Measurements from ENCODE around the gene CASTOR1.

Gene CASTOR1

DNA sequence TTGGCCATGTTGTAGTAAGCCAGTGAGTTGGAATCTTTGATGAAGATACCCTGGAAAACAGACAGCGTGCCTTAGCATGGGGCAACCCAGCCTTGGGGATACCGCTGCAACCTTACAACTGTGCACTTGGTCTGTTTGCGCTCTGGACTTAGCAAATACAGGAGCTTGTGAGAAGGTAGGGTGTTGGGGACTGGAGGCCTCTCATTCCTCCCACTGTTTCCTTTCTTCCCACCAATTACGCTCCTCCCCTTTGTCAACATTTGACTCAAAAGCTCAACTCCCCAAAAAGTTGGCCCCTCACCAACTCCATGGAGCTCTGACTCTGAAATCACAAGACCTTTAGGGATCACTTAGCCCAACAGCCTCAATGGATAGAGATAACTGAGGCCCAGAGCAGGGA, 45.3 kb upstream of the CASTOR1 start:
- H3K4me1 ChIP-seq, result no peaks in the 10 kb centered on the region
- no peaks in the 10 kb centered on the region for H3K27me3 ChIP-seq
- TF ChIP-seq, protein P1, sequence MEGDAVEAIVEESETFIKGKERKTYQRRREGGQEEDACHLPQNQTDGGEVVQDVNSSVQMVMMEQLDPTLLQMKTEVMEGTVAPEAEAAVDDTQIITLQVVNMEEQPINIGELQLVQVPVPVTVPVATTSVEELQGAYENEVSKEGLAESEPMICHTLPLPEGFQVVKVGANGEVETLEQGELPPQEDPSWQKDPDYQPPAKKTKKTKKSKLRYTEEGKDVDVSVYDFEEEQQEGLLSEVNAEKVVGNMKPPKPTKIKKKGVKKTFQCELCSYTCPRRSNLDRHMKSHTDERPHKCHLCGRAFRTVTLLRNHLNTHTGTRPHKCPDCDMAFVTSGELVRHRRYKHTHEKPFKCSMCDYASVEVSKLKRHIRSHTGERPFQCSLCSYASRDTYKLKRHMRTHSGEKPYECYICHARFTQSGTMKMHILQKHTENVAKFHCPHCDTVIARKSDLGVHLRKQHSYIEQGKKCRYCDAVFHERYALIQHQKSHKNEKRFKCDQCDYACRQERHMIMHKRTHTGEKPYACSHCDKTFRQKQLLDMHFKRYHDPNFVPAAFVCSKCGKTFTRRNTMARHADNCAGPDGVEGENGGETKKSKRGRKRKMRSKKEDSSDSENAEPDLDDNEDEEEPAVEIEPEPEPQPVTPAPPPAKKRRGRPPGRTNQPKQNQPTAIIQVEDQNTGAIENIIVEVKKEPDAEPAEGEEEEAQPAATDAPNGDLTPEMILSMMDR (IDR thresholded peaks at IDR 0.05; ENCODE audit: low read depth, low read length), result no peak
- peaks cover 82% of the 10 kb centered on the region for H3K36me3 ChIP-seq
- DNase-seq, result no peak
- H3K9me3 ChIP-seq, result no peaks in the 10 kb centered on the region
- H3K4me3 ChIP-seq (ENCODE audit: low read depth, low read length), result no peak overlapping the region

GRCh38 chr22:30333707-30334087, 44.4 kb upstream of the CASTOR1 start:
- Histone ChIP-seq H3K9me3 (no peaks in the 10 kb centered on the region), H3K36me3 (peaks cover 72% of the 10 kb centered on the region)
- DNase-seq, result no peak

DNA sequence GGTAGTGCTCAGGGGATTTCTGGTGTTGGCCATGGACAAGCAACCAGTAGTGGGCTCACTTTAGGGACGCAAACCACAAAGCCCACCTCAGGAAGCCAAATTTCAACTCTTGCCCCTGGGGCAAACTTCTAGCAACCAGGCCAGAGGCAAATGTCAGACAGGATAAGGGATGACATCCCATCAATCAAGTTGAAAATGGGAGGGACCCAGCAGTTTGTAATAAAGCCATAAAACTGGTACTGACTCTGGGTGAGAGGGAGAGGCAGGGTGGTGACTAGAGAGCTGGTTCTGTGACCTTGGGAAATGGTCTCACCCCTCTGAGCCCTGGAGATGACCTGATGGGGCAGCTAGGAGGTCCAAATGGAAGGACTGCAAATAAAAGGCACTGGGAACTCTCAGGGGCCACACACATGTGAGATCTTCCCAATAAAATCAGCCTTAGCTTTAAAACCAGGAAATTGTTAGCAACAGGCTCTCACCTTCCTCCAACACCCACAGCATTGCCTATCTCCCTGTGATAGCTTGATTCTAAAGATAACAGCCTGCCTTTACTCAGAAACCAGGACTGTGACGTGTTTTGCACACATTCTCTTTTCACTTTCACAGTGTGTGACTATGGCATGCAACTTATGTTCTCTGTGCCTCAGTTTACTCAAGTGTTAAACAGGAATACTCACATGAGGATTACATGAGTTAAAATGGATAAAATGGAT, 43.8 kb upstream of the CASTOR1 start:
- Histone ChIP-seq H3K27me3 (no peaks in the 10 kb centered on the region), H3K36me3 (peaks cover 67% of the 10 kb centered on the region), H3K9me3 (no peaks in the 10 kb centered on the region), H3K4me3 (ENCODE audit: low read depth, low read length) (no peak overlapping the region), H3K4me1 (no peaks in the 10 kb centered on the region)
- TF ChIP-seq, protein P1 (IDR thresholded peaks at IDR 0.05; ENCODE audit: low read depth, low read length), result no peak
- DNase-seq, result no peak

More at GRCh38 chr22:30333707-30334087, 44.4 kb upstream of the CASTOR1 start:
- TF ChIP-seq, protein P1 (IDR thresholded peaks at IDR 0.05; ENCODE audit: low read depth, low read length), result no peak
- no peaks in the 10 kb centered on the region for H3K4me1 ChIP-seq
- H3K4me3 ChIP-seq (ENCODE audit: low read depth, low read length), result no peak overlapping the region
- no peaks in the 10 kb centered on the region for H3K27me3 ChIP-seq

DNA sequence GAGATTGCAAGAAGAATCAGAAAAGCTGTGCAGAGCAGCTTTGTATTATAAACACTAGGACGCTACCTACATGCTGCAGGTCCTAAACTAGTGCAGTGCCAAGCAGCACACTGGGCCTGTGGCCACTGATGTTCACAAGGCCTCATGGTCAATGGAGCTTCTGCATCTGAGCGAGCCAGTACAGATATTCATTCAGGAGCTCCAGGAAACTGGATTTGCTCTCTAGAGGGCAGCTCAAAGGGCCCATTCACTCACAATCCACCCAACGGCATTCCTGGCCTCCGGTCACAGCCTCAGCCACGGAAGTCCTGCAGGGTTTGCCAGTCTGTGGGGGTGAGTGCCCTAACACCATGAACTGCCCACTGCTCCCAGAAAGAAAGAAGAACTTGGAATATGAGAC, 43.2 kb upstream of the CASTOR1 start:
- H3K4me1 ChIP-seq, result peaks cover 2% of the 10 kb centered on the region; the same call in 1 of the 2 replicates
- peaks cover 61% of the 10 kb centered on the region for H3K36me3 ChIP-seq
- H3K27me3 ChIP-seq, result no peaks in the 10 kb centered on the region
- no peaks in the 10 kb centered on the region for H3K9me3 ChIP-seq
- DNase-seq, result no peak
- no peak overlapping the region for H3K4me3 ChIP-seq (ENCODE audit: low read depth, low read length)
- TF ChIP-seq, protein P1 (IDR thresholded peaks at IDR 0.05; ENCODE audit: low read depth, low read length), result no peak

DNA sequence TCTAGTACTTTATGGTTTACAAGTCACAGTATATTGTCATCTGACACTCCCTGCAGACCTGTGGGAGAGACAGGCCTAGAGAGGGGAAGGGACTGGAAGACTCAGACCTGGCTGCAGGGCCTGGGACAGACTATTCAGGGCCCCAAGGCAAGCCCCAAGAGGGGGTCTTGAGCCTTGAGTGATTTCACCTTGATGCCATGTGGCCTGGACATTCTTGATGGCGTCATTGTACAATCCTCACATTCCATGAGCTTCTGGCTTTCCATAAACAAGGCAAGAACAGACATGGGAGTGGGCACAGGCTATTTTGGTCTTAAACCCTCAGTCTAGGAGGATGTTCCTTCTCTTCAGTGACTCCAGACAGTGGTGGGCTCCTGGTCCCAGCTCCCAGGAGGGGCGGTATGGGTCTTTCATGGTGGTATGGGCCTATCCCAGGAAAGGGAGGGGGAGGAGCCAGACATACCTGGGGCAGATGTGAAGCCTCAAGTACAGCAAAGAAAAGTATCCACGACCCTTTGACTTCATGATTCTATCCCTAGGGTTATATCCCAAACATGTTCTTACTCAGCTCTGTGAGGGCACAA, 39.3 kb upstream of the CASTOR1 start:
- Histone ChIP-seq H3K4me1 (peaks cover 6% of the 10 kb centered on the region; the same call in 1 of the 2 replicates), H3K9me3 (no peaks in the 10 kb centered on the region), H3K4me3 (ENCODE audit: low read depth, low read length) (no peak overlapping the region), H3K36me3 (peaks cover 21% of the 10 kb centered on the region), H3K27me3 (no peaks in the 10 kb centered on the region)
- TF ChIP-seq, protein P1 (IDR thresholded peaks at IDR 0.05; ENCODE audit: low read depth, low read length), result no peak
- no peak for DNase-seq

DNA sequence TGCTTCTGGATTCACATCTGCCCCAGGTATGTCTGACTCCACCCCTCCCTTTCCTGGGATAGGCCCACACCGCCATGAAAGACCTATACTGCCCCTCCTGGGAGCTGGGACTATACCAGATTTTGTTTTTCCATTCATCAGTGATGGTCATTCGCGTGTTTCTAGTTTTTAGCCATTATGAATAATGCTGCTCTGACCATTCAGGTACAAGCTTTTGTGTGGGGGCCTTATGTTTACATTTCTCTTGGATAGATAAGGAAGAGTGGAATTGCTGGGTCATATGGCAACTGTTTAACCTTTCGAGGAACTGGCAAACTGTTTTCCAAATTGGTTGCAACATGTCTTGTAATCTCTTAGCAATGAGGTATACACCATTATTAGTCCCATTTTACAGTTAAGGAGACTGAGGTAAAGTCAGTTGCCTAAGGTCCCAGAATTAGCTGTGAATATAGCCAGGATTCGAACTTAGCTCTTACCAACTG, 38.6 kb upstream of the CASTOR1 start:
- peaks cover 16% of the 10 kb centered on the region for H3K36me3 ChIP-seq
- no peaks in the 10 kb centered on the region for H3K27me3 ChIP-seq
- H3K4me3 ChIP-seq (ENCODE audit: low read depth, low read length), result no peak overlapping the region
- DNase-seq, result no peak
- TF ChIP-seq, protein P1 (IDR thresholded peaks at IDR 0.05; ENCODE audit: low read depth, low read length), result no peak
- peaks cover 6% of the 10 kb centered on the region; the same call in 1 of the 2 replicates for H3K4me1 ChIP-seq
- H3K9me3 ChIP-seq, result no peaks in the 10 kb centered on the region

Data from BE2C (cell line).